Liver (tissue), 3 donors: Measurements from ENCODE around the gene GRIN2A.

Experiments
- EGR1 ChIP-seq, 2 donors: IDR thresholded peaks; 2 replicates each; pipeline ENCODE4 v1.6.1; 2016 to 2018; ENCODE audit warnings: antibody characterized with exemption in 2 of 2, low read depth in 2 of 2
- FOXA1 ChIP-seq: IDR thresholded peaks from 2 replicates; pipeline ENCODE4 v1.6.1; 2016; ENCODE audit warnings: antibody characterized with exemption
- GABPA ChIP-seq, 2 donors: IDR thresholded peaks in 1 of 2; conservative IDR thresholded peaks in 1 of 2; 2 replicates each; pipeline ENCODE4 v1.6.1; 2016; ENCODE audit warnings: antibody characterized with exemption in 2 of 2, mild to moderate bottlenecking in 1 of 2, moderate library complexity in 1 of 2
- JUND ChIP-seq, 2 donors: IDR thresholded peaks; 2 replicates each; pipeline ENCODE4 v1.6.1; 2016; ENCODE audit warnings: antibody characterized with exemption in 2 of 2
- MAX ChIP-seq: IDR thresholded peaks from 2 replicates; pipeline ENCODE4 v1.6.1; 2016; ENCODE audit warnings: antibody characterized with exemption
- NR2F2 ChIP-seq: IDR thresholded peaks from 2 replicates; pipeline ENCODE4 v1.6.1; 2016; ENCODE audit warnings: antibody characterized with exemption
- RXRA ChIP-seq, 2 donors: IDR thresholded peaks; 2 replicates each; pipeline ENCODE4 v1.6.1; 2017 to 2018; ENCODE audit warnings: antibody characterized with exemption in 2 of 2, mild to moderate bottlenecking in 1 of 2
- SP1 ChIP-seq: IDR thresholded peaks from 2 replicates; pipeline ENCODE4 v1.6.1; 2018; ENCODE audit warnings: antibody characterized with exemption, mild to moderate bottlenecking
- TAF1 ChIP-seq: conservative IDR thresholded peaks from 2 replicates; pipeline ENCODE4 v1.6.1; 2016; ENCODE audit warnings: antibody characterized with exemption, mild to moderate bottlenecking
- YY1 ChIP-seq: IDR thresholded peaks from 2 replicates; pipeline ENCODE4 v1.6.1; 2016; ENCODE audit warnings: antibody characterized with exemption, mild to moderate bottlenecking
- ZBTB33 ChIP-seq: IDR thresholded peaks from 2 replicates; pipeline ENCODE4 v1.6.1; 2016; ENCODE audit warnings: antibody characterized with exemption
- TF ChIP-seq, protein P1 (sequence below): fragments of 150-350 bp; IDR thresholded peaks from 2 replicates; pipeline ENCODE4 v1.5.1; 2017; ENCODE audit warnings: improper control_type of control experiment, low read depth, low read length; ENCODE audit not compliant: missing input control
- donor health status: healthy.
- donor health status: healthy.

DNA sequence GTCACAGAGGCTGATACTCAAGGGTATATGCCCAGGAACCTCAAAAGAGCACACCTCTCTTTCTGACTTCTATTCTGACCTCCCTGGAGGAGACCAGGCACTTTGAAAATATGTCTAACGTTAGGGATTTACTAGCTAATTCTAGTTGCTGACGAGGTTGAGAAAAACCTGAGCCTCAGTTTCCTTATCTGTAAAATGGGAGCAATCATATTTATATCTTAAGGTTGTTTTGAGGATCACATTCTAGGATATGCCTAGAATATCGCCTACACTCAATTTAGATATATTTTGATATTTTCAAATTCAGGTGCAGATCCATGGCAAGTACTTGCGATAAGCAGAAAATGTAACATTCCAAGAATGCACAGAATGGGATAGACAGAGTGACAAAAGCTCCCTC lies 425.8 kb downstream of the GRIN2A start:
- TF ChIP-seq TAF1, result no peak
- TF ChIP-seq, protein P1, sequence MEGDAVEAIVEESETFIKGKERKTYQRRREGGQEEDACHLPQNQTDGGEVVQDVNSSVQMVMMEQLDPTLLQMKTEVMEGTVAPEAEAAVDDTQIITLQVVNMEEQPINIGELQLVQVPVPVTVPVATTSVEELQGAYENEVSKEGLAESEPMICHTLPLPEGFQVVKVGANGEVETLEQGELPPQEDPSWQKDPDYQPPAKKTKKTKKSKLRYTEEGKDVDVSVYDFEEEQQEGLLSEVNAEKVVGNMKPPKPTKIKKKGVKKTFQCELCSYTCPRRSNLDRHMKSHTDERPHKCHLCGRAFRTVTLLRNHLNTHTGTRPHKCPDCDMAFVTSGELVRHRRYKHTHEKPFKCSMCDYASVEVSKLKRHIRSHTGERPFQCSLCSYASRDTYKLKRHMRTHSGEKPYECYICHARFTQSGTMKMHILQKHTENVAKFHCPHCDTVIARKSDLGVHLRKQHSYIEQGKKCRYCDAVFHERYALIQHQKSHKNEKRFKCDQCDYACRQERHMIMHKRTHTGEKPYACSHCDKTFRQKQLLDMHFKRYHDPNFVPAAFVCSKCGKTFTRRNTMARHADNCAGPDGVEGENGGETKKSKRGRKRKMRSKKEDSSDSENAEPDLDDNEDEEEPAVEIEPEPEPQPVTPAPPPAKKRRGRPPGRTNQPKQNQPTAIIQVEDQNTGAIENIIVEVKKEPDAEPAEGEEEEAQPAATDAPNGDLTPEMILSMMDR, result no peak
- TF ChIP-seq GABPA (IDR thresholded peaks at IDR 0.05 in 1 of 2, conservative IDR thresholded peaks at IDR 0.05 in 1 of 2), result no peak
- TF ChIP-seq FOXA1, result no peak
- TF ChIP-seq JUND (IDR thresholded peaks at IDR 0.05), result no peak
- no peak for TF ChIP-seq RXRA (IDR thresholded peaks at IDR 0.05)
- TF ChIP-seq MAX, result no peak
- no peak for TF ChIP-seq ZBTB33
- TF ChIP-seq EGR1 (IDR thresholded peaks at IDR 0.05; ENCODE audit: low read depth in 2 of 2), result no peak
- TF ChIP-seq YY1, result no peak
- no peak for TF ChIP-seq SP1
- TF ChIP-seq NR2F2, result no peak
